Fibroblast of gingiva (primary cell): ENCODE results near the gene TADA2A.
"Not testable (repeated sequence)": the region's sequence is repeated elsewhere in the genome, so short reads cannot be mapped to it uniquely, and the experiment has no call there.

Experiments used
- DNase-seq: peaks from one replicate; pipeline ENCODE4 v3.0.0-alpha.2; 2011; ENCODE audit warnings: low read depth

TADA2A gene

DNA sequence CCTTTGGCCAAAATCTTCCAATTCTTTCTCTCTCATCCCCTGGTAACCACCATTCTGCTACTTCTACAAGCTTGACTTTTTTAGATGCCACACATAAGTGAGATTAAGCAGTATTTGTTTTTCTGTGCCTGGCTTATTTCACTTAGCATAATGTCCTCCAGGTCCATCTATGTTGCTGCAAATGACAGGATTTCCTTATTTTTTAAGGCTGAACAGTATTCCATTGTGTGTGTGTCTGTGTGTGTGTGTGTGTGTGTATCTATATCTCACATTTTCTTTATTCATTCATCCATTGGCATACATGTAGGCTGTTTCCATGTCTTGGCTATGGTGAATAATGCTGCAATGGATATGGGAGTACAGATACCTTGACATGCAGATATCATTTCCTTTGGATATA, 6.2 kb upstream of the TADA2A start:
- no peak for DNase-seq

- DNase-seq = not testable (repeated sequence)
Observed at GRCh38 chr17:37405522-37405921, 1.2 kb upstream of the TADA2A start.

- DNase-seq = peak; percentile 2
Observed at GRCh38 chr17:37405955-37406634, 591 bp upstream of the TADA2A start.

DNA sequence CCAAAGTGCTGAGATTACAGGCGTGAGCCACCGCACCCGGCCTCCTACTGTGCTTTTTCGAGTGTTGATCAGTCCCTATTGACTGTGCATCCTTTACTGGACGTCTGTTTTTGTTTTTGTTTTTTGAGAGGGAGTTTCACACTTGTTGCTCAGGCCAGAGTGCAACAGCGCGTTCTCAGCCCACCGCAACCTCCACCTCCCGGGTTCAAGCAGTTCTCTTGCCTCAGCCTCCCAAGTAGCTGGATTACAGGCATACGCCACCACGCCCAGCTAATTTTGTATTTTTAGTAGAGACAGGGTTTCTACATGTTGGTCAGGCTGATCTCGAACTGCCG, 1.4 kb downstream of the TADA2A start:
- DNase-seq = not testable (repeated sequence)

DNA sequence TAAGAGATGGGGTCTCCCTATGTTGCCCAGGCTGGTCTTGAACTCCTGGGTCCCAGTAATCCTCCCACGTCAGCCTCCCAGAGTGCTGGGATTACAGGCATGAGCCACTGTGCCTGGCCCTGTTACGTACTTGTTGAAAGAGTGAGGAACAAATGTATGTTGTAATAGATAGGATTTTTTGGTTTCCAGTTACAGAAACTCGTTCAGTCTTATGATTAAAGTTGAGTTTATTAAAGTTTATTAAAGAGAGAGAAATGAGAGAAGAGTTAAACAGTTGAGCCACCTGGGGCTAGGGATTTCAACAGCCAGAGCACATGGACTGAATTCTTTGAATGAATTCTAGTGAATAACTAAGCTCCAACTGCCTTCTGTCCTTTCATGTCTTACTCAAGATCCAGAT, 3.7 kb downstream of the TADA2A start:
- peak; percentile 75 for DNase-seq

DNA sequence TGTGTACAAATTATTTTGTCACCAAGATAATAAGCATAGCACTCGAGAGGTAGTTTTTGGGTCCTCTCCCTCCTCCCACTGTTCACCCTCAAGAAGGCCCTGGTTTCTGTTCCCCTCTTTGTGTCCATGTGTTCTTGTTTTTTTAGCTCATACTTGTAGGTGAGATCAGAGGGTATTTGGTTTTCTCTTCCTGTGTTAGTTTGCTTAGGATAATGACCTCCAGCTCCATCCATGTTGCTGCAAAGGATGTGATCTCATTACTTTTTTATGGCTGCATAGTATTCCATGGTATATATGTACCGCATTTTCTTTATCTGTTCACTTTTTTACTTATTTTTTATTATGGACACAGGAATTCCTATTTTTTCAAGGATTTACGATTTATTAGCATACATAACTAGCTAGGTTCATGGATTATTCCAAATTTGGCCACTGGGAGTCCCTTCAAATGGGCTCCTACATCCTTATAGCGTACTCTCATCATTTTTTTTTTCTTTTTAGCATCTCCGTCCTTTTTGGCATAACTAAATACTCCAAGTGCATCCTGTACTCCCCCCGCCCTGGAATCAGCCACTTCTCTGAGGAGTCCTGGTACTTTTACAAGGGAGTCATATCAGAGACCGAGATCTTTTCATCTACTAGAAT, 7.3 kb downstream of the TADA2A start:
- DNase-seq = no peak

GRCh38 chr17:37417852-37418251, 11.2 kb downstream of the TADA2A start:
- DNase-seq = no peak

DNA sequence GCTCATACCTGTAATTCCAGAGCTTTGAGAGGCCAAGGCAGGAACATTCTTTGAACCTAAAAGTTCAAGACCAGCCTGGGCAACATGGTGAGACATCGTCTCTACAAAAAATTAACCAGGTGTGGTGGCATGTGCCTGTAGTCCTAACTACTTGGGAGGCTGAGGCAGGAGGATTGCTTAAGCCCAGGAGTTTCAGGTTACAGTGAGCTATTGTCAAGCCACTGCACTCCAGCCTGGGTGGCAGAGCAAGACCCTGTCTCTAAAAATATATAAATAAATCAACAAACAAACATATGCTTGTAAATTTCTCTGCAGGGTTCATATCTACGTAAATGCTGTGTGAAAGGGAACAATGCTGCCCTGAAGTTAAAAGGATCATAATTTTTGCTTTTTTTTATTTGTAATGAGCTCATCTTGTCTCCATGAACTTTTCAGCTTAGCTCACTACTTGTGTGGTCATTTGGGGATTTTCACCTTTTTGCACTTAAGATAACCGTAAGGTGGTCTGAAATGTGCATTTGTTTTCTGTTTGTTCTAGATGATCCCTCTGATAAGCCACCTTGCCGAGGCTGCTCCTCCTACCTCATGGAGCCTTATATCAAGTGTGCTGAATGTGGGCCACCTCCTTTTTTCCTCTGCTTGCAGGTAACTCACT, 16.4 kb downstream of the TADA2A start:
- no peak for DNase-seq

GRCh38 chr17:37425268-37425667, 18.6 kb downstream of the TADA2A start:
- no peak for DNase-seq

GRCh38 chr17:37429039-37429438, 22.4 kb downstream of the TADA2A start:
- DNase-seq = no peak

- DNase-seq = no peak
Observed at GRCh38 chr17:37429453-37429852, 22.8 kb downstream of the TADA2A start.

DNA sequence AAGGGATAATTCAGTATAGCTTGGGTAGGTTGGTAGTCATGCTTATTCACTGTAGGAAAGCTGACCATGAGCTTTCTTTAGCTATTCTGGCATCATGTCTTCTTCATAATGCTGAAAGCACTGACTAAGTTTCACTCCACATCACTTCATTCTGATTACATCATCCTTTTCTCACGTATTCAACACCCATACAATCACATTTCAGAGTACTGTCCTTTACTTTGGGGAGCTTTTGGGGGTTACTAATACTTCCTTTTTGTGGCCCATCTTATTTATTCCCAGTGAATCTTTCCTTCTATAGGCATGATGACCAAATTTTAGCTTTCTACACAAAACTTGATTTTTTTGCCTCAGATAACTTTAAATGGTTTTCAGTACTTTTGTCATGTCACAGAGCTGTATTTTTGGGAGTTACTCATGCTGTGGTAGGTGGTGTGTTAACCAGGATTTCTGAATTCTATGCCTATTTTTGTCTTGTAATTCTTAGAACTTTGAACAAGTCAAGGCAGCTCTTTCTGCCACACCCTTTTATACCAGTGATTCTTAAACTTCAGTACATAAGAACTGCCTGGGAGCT, 23.5 kb downstream of the TADA2A start:
- peak; percentile 21 for DNase-seq

- no peak for DNase-seq
Observed at GRCh38 chr17:37432671-37433070, 26.0 kb downstream of the TADA2A start.

DNA sequence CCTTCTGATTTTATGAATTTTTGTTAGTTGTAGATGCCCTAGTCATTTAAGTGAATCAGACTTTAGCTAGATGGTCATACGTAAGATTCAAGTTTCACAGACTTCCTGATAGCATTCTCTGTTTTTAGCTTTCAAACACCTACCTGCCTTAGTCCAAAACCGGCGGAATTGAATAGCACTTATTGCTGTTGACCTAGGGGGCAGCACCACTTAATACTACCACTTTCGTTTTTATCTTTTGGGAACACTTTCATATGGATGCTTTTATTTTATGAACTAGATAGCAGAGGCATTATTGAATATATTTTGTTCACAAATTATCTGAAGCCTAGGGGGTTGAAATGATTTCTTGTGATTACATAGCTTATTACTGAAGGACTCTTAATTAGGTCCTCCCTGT, 31.5 kb downstream of the TADA2A start:
- DNase-seq = no peak

GRCh38 chr17:37440424-37440823, 33.7 kb downstream of the TADA2A start:
- no peak for DNase-seq

DNA sequence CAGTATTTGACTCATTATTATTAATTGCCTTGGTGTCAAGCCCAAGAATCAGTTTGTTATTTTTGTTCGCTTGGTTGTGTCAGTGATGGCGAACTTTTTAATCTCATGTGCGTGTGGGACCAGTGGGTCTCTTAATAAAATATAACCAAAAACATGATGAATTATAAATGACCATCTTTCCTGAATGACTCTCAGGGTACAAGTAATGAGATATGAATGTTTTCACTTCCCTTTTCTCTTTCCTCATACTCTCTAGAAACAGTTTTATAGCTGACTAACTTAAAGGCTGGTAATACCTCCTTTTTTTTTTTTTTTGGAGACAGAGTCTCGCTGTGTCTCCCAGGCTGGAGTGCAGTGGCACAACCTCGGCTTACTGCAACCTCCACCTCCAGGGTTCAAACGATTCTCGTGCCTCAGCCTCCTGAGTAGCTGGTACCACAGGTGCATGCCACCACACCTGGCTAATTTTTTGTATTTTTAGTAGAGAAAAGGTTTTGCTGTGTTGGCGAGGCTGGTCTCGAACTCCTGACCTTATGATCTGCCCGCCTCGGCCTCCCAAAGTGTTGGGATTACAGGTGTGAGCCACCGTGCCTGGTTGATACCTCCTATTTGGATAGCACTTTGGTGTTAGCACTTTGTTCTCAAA, 34.8 kb downstream of the TADA2A start:
- DNase-seq = not testable (repeated sequence)

- DNase-seq = no peak
Observed at GRCh38 chr17:37446027-37446426, 39.3 kb downstream of the TADA2A start.

DNA sequence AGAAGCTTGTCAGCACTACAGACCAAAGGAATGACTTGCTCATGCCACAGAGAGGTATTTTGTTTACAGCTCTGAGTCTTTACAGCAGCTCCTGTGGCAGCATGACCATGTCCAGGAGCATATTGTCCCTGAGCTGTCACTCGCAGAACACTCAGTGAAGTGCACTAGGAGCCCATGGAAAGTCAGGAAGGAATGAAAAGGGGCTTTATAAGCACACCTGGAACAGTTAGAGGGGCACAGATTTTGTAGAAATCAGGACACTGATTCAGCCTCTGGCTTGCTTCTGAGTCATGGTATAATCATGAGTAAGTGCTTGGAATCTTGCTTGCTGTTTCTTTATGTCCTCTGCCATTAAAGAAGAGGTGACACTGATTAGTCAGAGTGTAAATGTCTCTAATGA, 41.0 kb downstream of the TADA2A start:
- no peak for DNase-seq

- no peak for DNase-seq
Observed at GRCh38 chr17:37450112-37450511, 43.4 kb downstream of the TADA2A start.

DNA sequence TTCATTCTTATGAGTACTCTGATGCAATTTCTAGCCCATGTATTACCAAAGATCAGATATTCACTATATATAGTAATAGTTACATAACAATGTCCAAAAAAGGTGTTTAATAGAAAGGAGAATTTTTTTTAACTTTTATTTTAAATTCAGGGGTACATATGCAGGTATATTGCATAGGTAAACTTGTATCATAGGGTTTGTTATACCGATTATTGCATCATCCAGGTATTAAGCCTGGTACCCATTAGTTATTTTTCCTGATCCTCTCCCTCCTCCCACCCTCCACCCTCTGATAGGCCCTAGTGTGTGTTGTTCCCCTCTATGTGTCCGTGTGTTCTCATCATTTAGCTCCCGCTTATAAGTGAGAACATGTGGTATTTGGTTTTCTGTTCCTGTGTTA, 51.1 kb downstream of the TADA2A start:
- not testable (repeated sequence) for DNase-seq

- DNase-seq = peak; percentile 49
Observed at GRCh38 chr17:37458805-37459204, 52.1 kb downstream of the TADA2A start.

- no peak for DNase-seq
Observed at GRCh38 chr17:37461668-37462067, 55.0 kb downstream of the TADA2A start.

- DNase-seq = no peak
Observed at GRCh38 chr17:37462492-37462891, 55.8 kb downstream of the TADA2A start.
